ENCODE results near the gene AMZ1.

GRCh38 chr7:2644220-2644561, 43.8 kb upstream of the AMZ1 start:
- TF ChIP-seq GATA2 (IDR thresholded peaks at IDR 0.05; ENCODE audit: low read depth, low read length) = no peak
- no peak for TF ChIP-seq GATA3 (IDR thresholded peaks at IDR 0.05; ENCODE audit: low read depth, low read length)

Measured in SH-SY5Y (cell line).